SK-N-SH treated with all-trans-retinoic acid at 6 μM for 48 hours (cell line): ENCODE measurements around the gene CD84.

Source experiments
- ATAC-seq: fragments of 200-7000 bp; cut with Tn5 transposase; 3 replicates; pipeline ENCODE4 v1.9.1; 2020; ENCODE audit warnings: mild to moderate bottlenecking, moderate library complexity
- ARNTL ChIP-seq: fragments of 450-650 bp; formaldehyde crosslinking; IDR thresholded peaks from 2 replicates; pipeline ENCODE4 v1.5.0; 2020; ENCODE audit warnings: low read depth, mild to moderate bottlenecking, moderate library complexity, borderline replicate concordance
- BACH2 ChIP-seq: fragments of 250-450 bp; sonication (Bioruptor Pico); IDR thresholded peaks from 2 replicates; pipeline ENCODE4 v1.9.0; 2021; ENCODE audit warnings: mild to moderate bottlenecking, borderline replicate concordance
- CSDC2 ChIP-seq: fragments of 250-450 bp; sonication (Bioruptor Pico); IDR thresholded peaks from 2 replicates; pipeline ENCODE4 v1.5.0; 2020; ENCODE audit warnings: mild to moderate bottlenecking, moderate library complexity
- ESRRG ChIP-seq: fragments of 250-450 bp; sonication (Bioruptor Pico); IDR thresholded peaks from 2 replicates; pipeline ENCODE4 v1.6.1; 2021; ENCODE audit warnings: mild to moderate bottlenecking
- GLIS3 ChIP-seq: fragments of 250-450 bp; sonication (Bioruptor Pico); IDR thresholded peaks from 2 replicates; pipeline ENCODE4 v1.5.0; 2020; ENCODE audit warnings: mild to moderate bottlenecking, moderate library complexity
- ISL1 ChIP-seq: fragments of 250-450 bp; sonication (Bioruptor Pico); IDR thresholded peaks from 2 replicates; pipeline ENCODE4 v2.1.2; 2022; ENCODE audit warnings: mild to moderate bottlenecking, moderate library complexity
- OSR1 ChIP-seq: fragments of 250-450 bp; sonication (Bioruptor Pico); IDR thresholded peaks from 2 replicates; pipeline ENCODE4 v1.8.0; 2022; ENCODE audit warnings: moderate library complexity, mild to moderate bottlenecking, inconsistent platforms
- POU6F1 ChIP-seq: fragments of 250-450 bp; sonication (Bioruptor Pico); IDR thresholded peaks from 2 replicates; pipeline ENCODE4 v1.8.0; 2021; ENCODE audit warnings: low read depth, mild to moderate bottlenecking, moderate library complexity, borderline replicate concordance
- PPARA ChIP-seq: fragments of 250-450 bp; sonication (Bioruptor Pico); IDR thresholded peaks from 2 replicates; pipeline ENCODE4 v1.5.0; 2020; ENCODE audit warnings: mild to moderate bottlenecking, borderline replicate concordance
- RARB ChIP-seq: fragments of 250-450 bp; sonication (Bioruptor Pico); IDR thresholded peaks from 2 replicates; pipeline ENCODE4 v1.8.0; 2021; ENCODE audit warnings: mild to moderate bottlenecking, moderate library complexity
- SNAI2 ChIP-seq: fragments of 250-450 bp; sonication (Bioruptor Pico); IDR thresholded peaks from 2 replicates; pipeline ENCODE4 v1.5.0; 2020; ENCODE audit warnings: mild to moderate bottlenecking, moderate library complexity
- TCF4 ChIP-seq: fragments of 250-450 bp; sonication (Bioruptor Pico); IDR thresholded peaks from 2 replicates; pipeline ENCODE4 v1.8.0; 2021; ENCODE audit warnings: mild to moderate bottlenecking, moderate library complexity, borderline replicate concordance
- TOX ChIP-seq: fragments of 250-450 bp; sonication (Bioruptor Pico); IDR thresholded peaks from 2 replicates; pipeline ENCODE4 v1.8.0; 2021; ENCODE audit warnings: mild to moderate bottlenecking, moderate library complexity, borderline replicate concordance
- TSHZ2 ChIP-seq: fragments of 250-450 bp; sonication (Bioruptor Pico); IDR thresholded peaks from 2 replicates; pipeline ENCODE4 v1.5.0; 2020; ENCODE audit warnings: mild to moderate bottlenecking, moderate library complexity
- ZC3H10 ChIP-seq: fragments of 250-450 bp; sonication (Bioruptor Pico); IDR thresholded peaks from 2 replicates; pipeline ENCODE4 v1.5.1; 2021; ENCODE audit warnings: mild to moderate bottlenecking, moderate library complexity
- ZFP3 ChIP-seq: fragments of 250-450 bp; sonication (Bioruptor Pico); IDR thresholded peaks from 2 replicates; pipeline ENCODE4 v1.5.0; 2020; ENCODE audit warnings: mild to moderate bottlenecking, moderate library complexity
- ZFP30 ChIP-seq: fragments of 450-650 bp; formaldehyde crosslinking; IDR thresholded peaks from 2 replicates; pipeline ENCODE4 v1.5.0; 2022; ENCODE audit warnings: mild to moderate bottlenecking, moderate library complexity
- ZNF565 ChIP-seq: fragments of 450-650 bp; formaldehyde crosslinking; conservative IDR thresholded peaks from 2 replicates; pipeline ENCODE4 v1.5.0; 2020; ENCODE audit warnings: low read depth, mild to moderate bottlenecking, moderate library complexity
- ZNF70 ChIP-seq: fragments of 450-650 bp; formaldehyde crosslinking; IDR thresholded peaks from 2 replicates; pipeline ENCODE4 v1.5.0; 2020; ENCODE audit warnings: mild to moderate bottlenecking, moderate library complexity
- TF ChIP-seq, protein P1 (sequence below): fragments of 250-450 bp; sonication (Bioruptor Pico); IDR thresholded peaks from 2 replicates; pipeline ENCODE4 v1.8.0; 2020; ENCODE audit warnings: mild to moderate bottlenecking, moderate library complexity, borderline replicate concordance
- TF ChIP-seq, protein P2 (sequence below): fragments of 250-450 bp; sonication (Bioruptor Pico); IDR thresholded peaks from 2 replicates; pipeline ENCODE4 v1.5.1; 2021; ENCODE audit warnings: mild to moderate bottlenecking, moderate library complexity

CD84 gene

GRCh38 chr1:160575112-160575664 lies 4.1 kb downstream of the CD84 start (continued):
- no peak for TF ChIP-seq PPARA (CRISPR knock-in tag)
- TF ChIP-seq ZNF70 (CRISPR knock-in tag): no peak
- TF ChIP-seq POU6F1 (CRISPR knock-in tag): no peak

DNA sequence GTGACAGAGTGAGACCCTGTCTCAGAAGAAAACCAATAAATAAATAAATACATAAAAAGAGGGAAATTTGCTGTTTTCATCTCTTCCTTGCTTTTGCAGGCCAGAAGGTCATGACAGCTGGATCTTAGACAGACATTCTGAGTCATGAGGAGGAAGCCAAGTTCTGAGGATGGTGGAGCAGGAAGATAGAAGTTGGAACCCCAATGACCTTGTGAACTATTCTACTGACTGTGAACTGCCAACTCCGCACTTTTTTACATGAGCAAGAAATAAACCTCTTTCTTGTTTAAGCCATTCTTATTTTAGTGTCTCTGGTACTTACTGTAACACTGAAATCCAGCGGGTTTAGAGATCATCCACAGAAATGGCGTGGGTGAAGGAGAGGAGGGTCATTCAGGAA lies 8.5 kb downstream of the CD84 start:
- TF ChIP-seq ZFP30 (CRISPR knock-in tag) (no peak), TCF4 (no peak), RARB (CRISPR knock-in tag) (no peak)
- TF ChIP-seq, protein P1, sequence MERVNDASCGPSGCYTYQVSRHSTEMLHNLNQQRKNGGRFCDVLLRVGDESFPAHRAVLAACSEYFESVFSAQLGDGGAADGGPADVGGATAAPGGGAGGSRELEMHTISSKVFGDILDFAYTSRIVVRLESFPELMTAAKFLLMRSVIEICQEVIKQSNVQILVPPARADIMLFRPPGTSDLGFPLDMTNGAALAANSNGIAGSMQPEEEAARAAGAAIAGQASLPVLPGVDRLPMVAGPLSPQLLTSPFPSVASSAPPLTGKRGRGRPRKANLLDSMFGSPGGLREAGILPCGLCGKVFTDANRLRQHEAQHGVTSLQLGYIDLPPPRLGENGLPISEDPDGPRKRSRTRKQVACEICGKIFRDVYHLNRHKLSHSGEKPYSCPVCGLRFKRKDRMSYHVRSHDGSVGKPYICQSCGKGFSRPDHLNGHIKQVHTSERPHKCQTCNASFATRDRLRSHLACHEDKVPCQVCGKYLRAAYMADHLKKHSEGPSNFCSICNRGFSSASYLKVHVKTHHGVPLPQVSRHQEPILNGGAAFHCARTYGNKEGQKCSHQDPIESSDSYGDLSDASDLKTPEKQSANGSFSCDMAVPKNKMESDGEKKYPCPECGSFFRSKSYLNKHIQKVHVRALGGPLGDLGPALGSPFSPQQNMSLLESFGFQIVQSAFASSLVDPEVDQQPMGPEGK (CRISPR knock-in tag): no peak
- ATAC-seq: no peak

DNA sequence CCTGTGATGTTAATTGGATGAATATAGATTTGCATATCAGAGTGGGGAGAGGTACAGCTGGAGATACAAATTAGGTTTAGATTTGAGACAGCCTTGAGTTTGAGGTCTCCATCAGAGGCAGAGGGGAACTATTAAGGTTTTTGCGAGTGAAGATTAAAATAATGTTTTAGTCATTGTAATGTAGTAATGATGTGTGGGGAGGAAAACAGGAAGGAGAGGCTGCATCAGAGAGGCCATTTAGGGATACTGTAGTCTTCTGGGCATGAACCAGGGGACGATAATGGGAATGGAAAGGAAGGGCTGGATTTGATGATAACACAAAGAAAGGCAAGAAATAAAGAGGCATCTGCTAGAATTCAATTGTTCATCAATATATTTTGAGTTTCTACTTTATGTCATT lies 9.5 kb downstream of the CD84 start:
- ATAC-seq: no peak
- TF ChIP-seq, protein P1 (CRISPR knock-in tag): no peak
- TF ChIP-seq TCF4 (no peak), TOX (CRISPR knock-in tag) (no peak), BACH2 (no peak), POU6F1 (CRISPR knock-in tag) (no peak), ZFP3 (CRISPR knock-in tag) (no peak), ZNF70 (CRISPR knock-in tag) (no peak), PPARA (CRISPR knock-in tag) (no peak), TSHZ2 (CRISPR knock-in tag) (no peak), SNAI2 (no peak), ARNTL (no peak), ZNF565 (CRISPR knock-in tag) (no peak), ISL1 (CRISPR knock-in tag) (no peak), CSDC2 (CRISPR knock-in tag) (no peak), ZC3H10 (CRISPR knock-in tag) (no peak), ESRRG (CRISPR knock-in tag) (no peak), GLIS3 (CRISPR knock-in tag) (no peak), OSR1 (CRISPR knock-in tag) (no peak)
- TF ChIP-seq, protein P2, sequence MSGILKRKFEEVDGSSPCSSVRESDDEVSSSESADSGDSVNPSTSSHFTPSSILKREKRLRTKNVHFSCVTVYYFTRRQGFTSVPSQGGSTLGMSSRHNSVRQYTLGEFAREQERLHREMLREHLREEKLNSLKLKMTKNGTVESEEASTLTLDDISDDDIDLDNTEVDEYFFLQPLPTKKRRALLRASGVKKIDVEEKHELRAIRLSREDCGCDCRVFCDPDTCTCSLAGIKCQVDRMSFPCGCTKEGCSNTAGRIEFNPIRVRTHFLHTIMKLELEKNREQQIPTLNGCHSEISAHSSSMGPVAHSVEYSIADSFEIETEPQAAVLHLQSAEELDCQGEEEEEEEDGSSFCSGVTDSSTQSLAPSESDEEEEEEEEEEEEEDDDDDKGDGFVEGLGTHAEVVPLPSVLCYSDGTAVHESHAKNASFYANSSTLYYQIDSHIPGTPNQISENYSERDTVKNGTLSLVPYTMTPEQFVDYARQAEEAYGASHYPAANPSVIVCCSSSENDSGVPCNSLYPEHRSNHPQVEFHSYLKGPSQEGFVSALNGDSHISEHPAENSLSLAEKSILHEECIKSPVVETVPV (CRISPR knock-in tag): no peak
